Glomerular endothelial cell (primary cell): ENCODE measurements around the gene CFTR. TPM values are rescaled to one million over a fixed set of nuclear protein-coding genes. Genes with fewer than 3 reads are reported as not detected.
A peak's percentile ranks its signal among the peaks of the same experiment; 100 is the strongest.

ENCODE experiments used
- DNase-seq: peaks from one replicate; pipeline ENCODE4 v3.0.0-alpha.2; 2011; ENCODE audit warnings: low read depth, low spot score; ENCODE audit errors: extremely low read depth
- total RNA-seq: library from RNA; depleted of rRNA; stranded (reverse); fragments of >200 nt; gene quantifications from 2 replicates; pipeline ENCODE4 v1.2.3, GENCODE V29; 2015

The CFTR gene
- total RNA-seq, 1 donor from 2014 or later: not detected

DNA sequence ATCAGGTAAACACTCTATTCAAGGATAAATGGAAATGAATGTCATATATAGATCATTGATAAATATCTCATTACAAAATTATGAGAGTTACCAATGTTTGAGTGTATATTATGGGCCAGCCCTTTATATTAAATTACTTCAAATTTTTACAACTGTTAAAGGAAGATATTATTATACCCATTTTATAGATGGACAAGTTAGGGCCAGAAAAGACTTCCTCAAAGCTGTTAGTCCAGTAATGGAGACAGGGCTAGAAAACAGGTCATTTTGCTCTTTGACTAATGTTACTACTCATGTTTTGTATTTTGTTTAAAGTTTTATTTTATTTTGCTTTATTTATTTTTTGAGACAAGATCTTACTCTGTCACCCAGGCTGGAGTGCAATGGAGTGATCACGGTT lies 101.6 kb downstream of the CFTR start:
- no peak for DNase-seq

DNA sequence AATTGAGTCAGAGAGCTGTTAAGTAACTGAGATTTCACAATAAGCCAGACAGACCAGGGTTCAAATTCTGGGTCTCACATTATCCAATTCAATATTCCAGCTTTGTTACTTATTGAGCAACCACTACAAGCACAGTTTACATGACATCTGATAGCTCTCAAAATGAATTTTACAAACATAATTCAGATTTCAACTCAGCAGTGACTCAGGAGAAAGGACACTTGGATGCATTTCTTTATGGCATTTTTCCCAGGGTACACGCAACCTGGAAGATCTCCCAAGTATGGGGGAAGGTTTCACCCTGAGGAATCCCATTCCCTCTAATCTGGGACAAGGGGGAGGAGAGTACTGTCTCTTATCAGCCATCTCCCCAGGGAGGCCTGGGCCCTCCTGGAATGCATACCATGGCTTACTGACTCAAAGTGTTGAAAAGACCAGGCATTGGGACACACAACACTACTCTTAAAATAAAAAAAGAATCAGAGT lies 102.4 kb downstream of the CFTR start:
- no peak for DNase-seq

DNA sequence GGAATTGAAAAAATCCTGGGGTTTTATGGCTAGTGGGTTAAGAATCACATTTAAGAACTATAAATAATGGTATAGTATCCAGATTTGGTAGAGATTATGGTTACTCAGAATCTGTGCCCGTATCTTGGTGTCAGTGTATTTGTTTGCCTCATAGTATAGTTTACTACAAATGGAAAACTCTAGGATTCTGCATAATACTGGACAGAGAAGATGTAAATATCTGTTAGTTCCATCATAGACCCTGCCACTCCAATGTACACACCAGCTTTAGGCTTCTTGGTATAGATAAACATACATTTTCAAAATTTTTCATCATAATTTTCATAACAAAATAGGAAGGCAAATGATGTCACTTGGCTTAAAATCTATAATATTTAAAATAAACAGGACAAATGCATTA lies 108.1 kb downstream of the CFTR start:
- no peak for DNase-seq

DNA sequence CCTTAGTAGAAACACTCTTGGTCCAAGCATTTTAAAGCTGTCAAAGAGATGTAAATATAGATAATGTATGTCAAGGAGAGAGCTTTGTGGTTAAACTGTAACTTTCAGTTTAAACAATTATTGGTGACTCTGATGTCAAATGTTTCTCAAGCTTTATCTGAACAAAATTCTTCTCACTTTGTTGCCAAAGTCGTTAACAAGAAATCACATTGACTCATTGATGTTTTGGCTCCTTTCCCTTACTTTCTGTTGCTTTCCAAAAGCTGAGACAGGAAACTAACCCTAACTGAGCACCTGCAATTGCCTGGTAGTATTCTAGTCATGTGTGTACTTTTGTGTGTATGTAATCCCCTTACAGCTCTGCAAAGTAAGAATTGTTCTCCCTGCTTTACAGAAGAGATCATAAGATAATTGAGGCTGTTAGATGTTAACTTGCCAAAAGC lies 108.5 kb downstream of the CFTR start:
- no peak for DNase-seq

DNA sequence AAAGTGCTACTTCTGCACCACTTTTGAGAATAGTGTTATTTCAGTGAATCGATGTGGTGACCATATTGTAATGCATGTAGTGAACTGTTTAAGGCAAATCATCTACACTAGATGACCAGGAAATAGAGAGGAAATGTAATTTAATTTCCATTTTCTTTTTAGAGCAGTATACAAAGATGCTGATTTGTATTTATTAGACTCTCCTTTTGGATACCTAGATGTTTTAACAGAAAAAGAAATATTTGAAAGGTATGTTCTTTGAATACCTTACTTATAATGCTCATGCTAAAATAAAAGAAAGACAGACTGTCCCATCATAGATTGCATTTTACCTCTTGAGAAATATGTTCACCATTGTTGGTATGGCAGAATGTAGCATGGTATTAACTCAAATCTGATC lies 110.4 kb downstream of the CFTR start:
- no peak for DNase-seq

DNA sequence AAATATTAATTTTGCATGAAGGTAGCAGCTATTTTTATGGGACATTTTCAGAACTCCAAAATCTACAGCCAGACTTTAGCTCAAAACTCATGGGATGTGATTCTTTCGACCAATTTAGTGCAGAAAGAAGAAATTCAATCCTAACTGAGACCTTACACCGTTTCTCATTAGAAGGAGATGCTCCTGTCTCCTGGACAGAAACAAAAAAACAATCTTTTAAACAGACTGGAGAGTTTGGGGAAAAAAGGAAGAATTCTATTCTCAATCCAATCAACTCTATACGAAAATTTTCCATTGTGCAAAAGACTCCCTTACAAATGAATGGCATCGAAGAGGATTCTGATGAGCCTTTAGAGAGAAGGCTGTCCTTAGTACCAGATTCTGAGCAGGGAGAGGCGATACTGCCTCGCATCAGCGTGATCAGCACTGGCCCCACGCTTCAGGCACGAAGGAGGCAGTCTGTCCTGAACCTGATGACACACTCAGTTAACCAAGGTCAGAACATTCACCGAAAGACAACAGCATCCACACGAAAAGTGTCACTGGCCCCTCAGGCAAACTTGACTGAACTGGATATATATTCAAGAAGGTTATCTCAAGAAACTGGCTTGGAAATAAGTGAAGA lies 112.3 kb downstream of the CFTR start:
- no peak for DNase-seq

DNA sequence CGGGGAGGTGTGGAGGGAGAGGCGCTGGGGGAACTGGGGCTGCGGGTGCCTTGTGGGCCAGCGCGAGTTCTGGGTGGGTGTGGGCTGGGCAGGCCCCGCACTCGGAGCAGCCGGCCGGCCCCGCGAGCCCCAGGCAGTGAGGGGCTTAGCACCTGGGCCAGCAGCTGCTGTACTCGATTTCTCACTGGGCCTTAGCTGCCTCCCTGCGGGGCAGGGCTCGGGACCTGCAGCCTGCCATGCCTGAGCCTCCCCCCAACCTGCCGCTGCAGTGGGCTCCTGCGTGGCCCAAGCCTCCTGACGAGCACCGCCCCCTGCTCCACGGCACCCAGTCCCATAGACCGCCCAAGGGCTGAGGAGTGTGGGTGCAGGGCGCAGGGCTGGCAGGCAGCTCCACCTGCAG lies 116.3 kb downstream of the CFTR start:
- DNase-seq: no peak

DNA sequence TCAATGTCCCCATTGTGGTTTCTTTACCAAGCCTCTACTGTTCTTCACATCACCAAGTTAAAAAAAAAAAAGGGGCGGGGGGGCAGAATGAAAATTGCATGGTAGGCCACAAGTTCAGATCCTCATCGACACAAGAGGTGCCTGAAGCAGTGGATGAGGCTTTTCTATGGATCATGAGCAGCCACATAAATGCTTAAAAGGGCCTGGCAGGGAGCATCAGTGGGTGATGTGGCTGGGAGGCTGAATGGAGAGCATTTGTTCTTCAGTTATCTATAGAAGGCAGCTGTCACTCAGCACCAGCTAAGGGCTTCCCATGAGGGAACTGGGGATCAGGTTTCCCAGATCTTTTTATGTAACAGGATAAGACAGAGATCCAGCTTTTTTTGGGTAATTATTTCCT lies 117.9 kb downstream of the CFTR start:
- no peak for DNase-seq

DNA sequence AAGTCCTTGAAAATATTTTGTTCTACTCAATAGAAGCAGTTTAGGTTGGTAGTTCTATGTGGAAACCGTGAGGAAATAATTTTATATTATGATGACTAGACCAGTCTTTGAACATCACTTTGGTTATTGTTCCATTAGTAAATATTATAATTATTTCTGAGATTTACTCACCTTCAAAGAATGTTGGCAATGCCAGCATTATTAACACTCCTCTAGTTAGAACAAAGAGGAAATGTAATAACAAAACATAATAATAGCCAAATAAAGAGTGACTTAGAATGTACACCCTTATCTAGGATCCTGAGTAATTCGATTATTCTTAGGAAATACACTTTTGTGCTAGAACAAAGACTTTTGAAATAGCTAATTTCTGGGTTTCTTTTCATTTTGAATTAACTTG lies 121.1 kb downstream of the CFTR start:
- DNase-seq: peak; percentile 50

DNA sequence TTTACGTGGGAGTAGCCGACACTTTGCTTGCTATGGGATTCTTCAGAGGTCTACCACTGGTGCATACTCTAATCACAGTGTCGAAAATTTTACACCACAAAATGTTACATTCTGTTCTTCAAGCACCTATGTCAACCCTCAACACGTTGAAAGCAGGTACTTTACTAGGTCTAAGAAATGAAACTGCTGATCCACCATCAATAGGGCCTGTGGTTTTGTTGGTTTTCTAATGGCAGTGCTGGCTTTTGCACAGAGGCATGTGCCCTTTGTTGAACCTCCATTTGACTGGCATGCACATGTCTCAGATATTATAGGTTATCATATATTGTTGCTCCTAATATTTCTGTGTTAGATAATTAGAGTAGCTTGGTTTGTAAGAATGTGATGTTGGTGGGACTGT lies 123.8 kb downstream of the CFTR start:
- no peak for DNase-seq

DNA sequence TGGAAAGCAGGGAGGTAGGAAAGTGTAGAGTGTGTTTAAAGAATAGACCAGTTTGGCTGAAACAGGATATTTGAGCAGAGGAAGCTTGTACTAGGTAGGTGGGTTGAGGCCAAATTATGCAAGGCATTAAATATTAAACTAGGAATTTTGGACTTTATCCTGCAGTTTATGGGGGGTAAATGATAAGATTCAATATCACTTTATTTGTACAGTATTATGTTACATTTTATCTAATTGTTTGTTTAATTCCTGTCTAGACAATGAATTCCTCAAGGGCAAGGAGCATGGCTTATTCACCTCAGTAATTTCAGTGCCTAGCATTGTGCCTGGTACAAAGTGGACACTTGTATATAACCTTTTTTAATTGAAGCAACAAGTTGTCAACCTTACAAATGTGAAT lies 125.9 kb downstream of the CFTR start:
- no peak for DNase-seq

DNA sequence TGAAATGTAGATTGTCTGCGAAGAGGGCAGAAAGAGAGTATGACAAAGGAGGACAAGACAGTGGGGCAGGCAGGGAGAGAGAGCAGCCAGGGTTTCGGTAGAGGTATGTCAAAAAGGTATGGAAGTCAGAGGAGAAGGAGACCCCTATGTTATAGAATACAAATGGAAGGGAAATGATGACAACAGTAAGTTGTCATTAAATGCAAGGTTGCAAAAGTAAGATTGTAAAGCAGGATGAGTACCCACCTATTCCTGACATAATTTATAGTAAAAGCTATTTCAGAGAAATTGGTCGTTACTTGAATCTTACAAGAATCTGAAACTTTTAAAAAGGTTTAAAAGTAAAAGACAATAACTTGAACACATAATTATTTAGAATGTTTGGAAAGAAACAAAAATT lies 126.3 kb downstream of the CFTR start:
- no peak for DNase-seq

DNA sequence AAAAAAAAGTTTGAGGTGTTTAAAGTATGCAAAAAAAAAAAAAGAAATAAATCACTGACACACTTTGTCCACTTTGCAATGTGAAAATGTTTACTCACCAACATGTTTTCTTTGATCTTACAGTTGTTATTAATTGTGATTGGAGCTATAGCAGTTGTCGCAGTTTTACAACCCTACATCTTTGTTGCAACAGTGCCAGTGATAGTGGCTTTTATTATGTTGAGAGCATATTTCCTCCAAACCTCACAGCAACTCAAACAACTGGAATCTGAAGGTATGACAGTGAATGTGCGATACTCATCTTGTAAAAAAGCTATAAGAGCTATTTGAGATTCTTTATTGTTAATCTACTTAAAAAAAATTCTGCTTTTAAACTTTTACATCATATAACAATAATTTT lies 130.6 kb downstream of the CFTR start:
- no peak for DNase-seq

DNA sequence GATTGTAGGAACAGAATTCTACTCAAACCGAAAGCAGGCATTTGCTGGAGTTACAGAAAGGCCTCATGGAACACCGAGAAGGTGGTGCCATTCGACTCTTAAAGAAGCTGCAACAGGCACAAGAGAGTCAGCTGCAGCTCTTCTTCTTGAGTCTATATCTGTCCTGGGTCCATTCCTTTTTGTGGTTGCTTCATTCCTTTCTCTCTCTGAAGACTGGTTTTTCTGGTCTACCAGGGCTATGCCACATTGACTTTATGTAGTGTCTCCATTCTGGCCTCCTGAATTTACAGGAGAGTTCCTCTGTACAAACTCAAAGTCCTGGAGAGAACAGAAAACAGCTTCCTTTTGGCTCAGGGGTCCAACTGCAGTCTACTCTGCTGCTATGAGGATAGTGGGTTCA lies 132.8 kb downstream of the CFTR start:
- DNase-seq: no peak

DNA sequence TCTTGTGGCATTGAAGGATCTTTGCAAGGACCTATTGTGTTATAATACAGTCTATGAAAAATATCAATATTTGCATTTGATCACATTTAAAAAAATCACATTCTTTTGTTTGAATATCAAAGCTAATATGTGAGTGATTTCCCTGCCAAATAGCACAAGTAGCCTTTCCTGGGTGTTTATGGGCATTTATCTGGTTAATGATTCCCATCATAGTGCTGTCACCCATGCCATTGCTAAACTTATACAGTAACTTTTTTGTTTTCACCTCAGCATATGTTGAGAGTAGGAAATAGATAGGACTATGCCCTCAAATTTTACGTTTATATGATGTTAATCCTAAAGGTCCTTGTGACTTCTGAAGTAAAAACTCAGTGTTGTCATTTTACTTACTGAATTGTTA lies 136.9 kb downstream of the CFTR start:
- DNase-seq: no peak

DNA sequence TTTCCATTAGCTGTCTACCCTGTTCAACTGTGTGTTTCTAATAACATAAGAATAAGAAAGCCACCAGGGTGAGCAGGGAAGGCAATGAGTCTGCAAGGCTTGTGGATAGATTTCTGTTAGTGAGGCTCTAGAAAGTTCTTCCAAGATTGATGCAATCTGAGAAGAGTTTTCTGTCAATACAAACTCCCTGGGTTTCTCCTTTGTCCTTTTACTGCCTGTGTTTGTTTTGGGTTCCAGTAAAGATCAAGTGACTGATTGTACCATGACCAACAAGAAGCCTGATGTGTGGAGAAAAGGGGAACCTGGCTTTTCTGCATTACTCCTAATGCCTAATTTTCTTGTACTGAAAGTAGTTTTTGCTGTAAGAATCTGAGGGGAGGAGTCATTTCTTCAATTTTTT lies 139.9 kb downstream of the CFTR start:
- DNase-seq: no peak

DNA sequence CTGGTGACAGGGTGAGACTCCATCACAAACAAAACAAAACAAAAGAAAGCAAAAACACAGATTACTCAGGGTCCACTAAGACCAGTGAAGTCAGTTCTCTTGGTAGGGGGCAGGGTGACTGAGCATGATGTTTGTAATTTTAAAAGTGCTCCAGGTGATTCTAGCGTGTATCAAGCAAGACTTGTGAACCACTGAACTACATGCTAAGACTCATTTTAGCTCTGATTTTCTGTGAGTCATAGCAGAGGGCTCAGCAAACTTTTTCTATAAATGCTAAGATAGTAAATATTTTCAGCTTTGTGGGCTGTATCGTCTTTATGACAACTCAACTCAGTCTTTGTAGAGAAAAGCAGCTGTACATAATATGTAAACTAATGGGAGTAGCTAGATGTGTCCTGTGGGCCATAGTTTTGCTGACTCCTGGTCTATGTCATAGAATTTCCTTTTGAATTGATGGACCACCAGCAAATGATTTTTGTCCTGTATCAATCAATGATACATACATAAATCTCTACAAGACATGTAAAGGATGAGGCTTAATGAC lies 141.3 kb downstream of the CFTR start:
- no peak for DNase-seq

DNA sequence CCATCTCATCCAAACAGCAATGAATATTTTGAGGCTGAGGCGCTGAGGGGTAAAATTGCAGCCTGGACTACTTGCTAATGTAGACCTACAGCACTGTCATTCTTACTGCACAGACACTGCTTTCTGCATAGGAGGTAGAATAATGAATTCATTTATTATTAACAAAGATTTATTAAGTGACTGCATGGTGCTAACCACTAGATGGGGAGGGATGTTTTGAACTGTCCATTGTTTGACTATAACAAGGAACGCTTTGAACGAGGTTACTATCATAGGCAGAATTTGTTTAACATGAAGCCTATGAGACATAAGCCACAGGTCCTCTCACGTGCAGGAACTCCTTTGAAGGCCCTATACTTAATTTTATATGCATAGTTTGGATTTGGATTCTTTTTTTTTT lies 143.8 kb downstream of the CFTR start:
- no peak for DNase-seq

DNA sequence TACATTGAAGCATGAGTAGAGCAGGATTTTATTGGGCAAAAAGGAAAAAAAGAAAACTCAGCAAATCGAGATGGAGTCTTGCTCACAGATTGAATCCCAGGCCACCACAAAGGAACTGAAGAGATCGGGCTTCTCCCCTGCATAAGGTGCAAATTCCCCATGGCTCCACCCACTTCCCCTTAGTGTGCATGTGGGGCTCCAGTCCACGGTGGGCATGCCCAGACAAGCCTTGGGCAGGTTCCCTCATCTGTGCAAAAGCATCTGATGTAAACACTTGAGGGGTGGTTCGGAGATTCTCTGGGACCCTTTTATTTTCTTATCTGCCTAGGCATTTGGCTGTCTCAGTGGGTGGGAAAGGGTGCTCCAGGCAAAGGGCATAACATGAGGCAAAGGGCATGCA lies 150.7 kb downstream of the CFTR start:
- DNase-seq: no peak

DNA sequence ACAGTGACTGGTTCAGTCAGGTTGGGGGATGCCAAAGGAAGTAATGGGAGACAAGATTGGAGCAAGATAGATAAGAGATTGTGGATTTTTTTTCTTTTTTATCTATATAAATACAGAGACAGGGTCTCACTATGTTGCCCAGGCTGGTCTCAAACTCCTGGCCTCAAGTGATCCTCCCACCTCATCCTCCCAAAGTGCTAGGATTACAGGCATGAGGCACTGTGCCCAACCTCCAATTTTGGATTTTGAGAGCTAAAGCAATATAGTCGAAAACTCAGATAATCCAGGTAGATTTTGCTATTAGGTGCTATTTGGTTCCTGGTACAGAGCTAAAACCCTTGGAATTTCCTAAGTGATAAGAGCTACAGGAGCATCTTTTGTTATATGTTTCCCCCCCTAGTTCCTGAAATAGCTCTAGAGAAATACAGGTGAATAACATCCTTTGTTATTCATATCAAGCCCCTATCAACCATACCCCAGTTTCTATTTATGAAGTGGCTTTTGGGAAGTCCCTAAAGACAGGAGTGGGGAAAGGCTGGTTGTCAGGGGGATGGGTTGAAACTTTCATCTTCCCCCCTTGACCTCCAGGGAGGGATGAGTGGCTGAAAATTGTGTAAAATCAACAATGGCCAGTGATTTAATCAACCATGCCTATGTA lies 151.2 kb downstream of the CFTR start:
- no peak for DNase-seq

DNA sequence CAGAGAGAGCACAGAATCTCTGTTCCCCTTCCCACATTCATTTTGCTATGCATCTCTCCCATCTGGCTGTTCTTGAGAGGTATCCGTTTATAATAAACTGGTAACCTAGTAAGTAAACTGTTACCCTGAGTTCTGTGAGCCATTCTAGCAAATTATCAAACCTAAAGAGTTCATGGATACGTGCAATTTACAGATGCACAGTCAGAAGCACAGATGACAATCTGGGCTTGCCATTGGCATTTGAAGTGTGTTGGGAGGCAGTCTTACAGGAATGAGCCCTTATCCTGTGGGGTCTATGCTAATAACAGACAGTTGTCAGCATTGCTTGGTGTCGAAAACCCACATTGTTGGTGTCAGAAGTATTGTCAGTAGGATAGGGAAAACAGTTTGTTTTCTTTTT lies 151.8 kb downstream of the CFTR start:
- no peak for DNase-seq

DNA sequence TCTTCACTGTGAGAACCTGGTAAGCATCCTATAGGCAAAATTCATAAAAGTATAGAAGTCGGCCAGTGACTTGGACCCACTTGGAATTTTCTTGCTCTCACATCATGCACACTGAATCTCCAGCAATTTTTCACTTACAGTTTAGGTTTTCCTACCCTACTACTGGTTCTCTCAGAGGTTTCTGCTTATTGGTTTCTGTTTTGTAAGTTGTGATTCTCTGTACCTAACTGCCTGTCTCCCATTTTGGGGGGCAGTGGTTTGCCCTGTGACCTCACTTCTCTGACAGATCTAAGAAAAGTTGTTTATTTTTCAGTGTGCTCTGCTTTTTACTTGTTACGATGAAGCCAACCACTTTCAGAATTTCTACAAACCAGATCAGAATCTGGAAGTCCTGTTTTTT lies 158.1 kb downstream of the CFTR start:
- DNase-seq: no peak
